Ishikawa (cell line): ENCODE measurements around the gene PRRX2.

ENCODE experiments used
- CEBPB ChIP-seq: IDR thresholded peaks from 2 replicates; pipeline ENCODE4 v1.6.1; 2012
- EGR1 ChIP-seq: IDR thresholded peaks from 2 replicates; pipeline ENCODE4 v1.6.1; 2012
- EP300 ChIP-seq: IDR thresholded peaks from 2 replicates; pipeline ENCODE4 v1.6.1; 2012; ENCODE audit warnings: borderline replicate concordance
- FOXM1 ChIP-seq: IDR thresholded peaks from 2 replicates; pipeline ENCODE4 v1.6.1; 2012; ENCODE audit warnings: low read depth, borderline replicate concordance
- MAX ChIP-seq: IDR thresholded peaks from 2 replicates; pipeline ENCODE4 v1.6.1; 2012
- NFIC ChIP-seq: IDR thresholded peaks from 2 replicates; pipeline ENCODE4 v1.6.1; 2012
- RAD21 ChIP-seq: IDR thresholded peaks from 2 replicates; pipeline ENCODE4 v1.6.1; 2012; ENCODE audit warnings: low read depth
- REST ChIP-seq: IDR thresholded peaks from 2 replicates; pipeline ENCODE4 v1.6.1; 2012; ENCODE audit warnings: low read depth, mild to moderate bottlenecking
- TAF1 ChIP-seq: IDR thresholded peaks from 2 replicates; pipeline ENCODE4 v1.6.1; 2012; ENCODE audit warnings: low read depth, mild to moderate bottlenecking
- TCF12 ChIP-seq: IDR thresholded peaks from 2 replicates; pipeline ENCODE4 v1.6.1; 2012; ENCODE audit warnings: low read depth
- USF1 ChIP-seq: IDR thresholded peaks from 2 replicates; pipeline ENCODE4 v1.6.1; 2012
- ZBTB7A ChIP-seq: IDR thresholded peaks from 2 replicates; pipeline ENCODE4 v1.6.1; 2012; ENCODE audit warnings: low read depth

- TF ChIP-seq RAD21 (no peak), ZBTB7A (no peak), REST (no peak), EP300 (no peak), CEBPB (no peak), NFIC (no peak), MAX (no peak), TCF12 (no peak), FOXM1 (no peak), TAF1 (no peak), EGR1 (no peak), USF1 (no peak)
These were observed 82.8 kb downstream of the PRRX2 start for GRCh38 chr9:129748249-129748648.
